Astrocyte of the hippocampus (primary cell): Measurements from ENCODE around the gene TMED7.
A peak's percentile ranks its signal among the peaks of the same experiment; 100 is the strongest.
"Not testable (repeated sequence)": the region's sequence is repeated elsewhere in the genome, so short reads cannot be mapped to it uniquely, and the experiment has no call there.

Source experiments
- DNase-seq: peaks from one replicate; pipeline ENCODE4 v3.0.0; 2011; ENCODE audit warnings: low read depth, low spot score

Gene TMED7

GRCh38 chr5:115625579-115626444 lies at the start of gene TMED7:
Gene TMED7 (minus strand): TSS chr5:115626036. CDS start chr5:115625792, 244 bp downstream.
- DNase-seq, result peak; percentile 100

DNA sequence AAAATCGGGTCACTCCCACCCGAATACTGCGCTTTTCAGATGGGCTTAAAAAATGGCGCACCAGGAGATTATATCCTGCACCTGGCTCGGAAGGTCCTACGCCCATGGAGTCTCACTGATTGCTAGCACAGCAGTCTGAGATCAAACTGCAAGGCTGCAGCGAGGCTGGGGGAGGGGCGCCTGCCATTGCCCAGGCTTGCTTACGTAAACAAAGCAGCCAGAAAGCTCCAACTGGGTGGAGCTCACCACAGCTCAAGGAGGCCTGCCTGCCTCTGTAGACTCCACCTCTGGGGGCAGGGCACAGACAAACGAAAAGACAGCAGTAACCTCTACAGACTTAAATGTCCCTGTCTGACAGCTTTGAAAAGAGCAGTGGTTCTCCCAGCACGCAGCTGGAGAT lies 48.9 kb upstream of the TMED7 start:
- DNase-seq, result not testable (repeated sequence)

DNA sequence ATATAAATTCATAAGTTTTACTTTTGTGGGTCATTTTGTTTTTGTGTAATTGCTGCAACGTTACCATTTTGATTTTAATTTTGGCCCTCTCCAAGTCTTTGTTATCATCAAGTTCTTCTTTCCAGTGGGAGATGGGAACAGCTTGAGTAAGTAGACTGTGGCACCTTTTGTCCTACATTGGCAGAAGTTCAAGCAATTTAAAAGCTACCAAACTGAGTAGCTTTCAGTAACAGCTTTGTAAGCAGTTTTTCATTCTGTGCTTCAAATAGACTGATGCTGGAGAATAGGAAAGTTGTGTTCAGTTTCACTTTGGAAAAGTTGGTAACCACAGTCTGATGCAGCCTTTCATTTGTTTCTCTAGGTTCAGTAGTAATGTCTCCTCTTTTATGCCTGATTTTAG lies 47.8 kb upstream of the TMED7 start:
- peak; percentile 31 for DNase-seq

- peak; percentile 69 for DNase-seq
Measured at GRCh38 chr5:115671939-115672338, 46.1 kb upstream of the TMED7 start.

GRCh38 chr5:115666023-115666422 lies 40.2 kb upstream of the TMED7 start:
- no peak for DNase-seq

DNA sequence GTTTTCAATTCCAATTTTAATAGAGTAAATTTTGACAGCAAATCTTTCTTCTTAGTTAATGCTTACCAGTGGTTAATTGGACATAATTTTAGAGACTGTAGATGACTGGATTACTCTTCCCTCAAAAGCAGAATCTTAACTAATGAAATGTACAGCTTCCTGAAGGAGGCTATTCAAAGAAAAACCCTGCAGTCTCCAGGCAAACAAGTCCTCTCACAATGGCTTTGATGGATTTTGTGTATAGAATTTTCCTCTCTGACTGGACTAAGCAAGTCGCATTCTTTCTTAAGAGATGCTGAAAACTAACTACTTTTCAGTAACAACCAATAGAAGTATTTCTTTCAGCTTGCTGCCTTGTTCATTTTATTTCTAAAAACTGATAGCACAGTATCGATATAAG lies 35.7 kb upstream of the TMED7 start:
- peak; percentile 20 for DNase-seq

GRCh38 chr5:115661101-115661500 lies 35.3 kb upstream of the TMED7 start:
- peak; percentile 76 for DNase-seq

- peak; percentile 78 for DNase-seq
Measured at GRCh38 chr5:115657881-115658233, 32.0 kb upstream of the TMED7 start.

- no peak for DNase-seq
Measured at GRCh38 chr5:115657125-115657880, 31.5 kb upstream of the TMED7 start.

- DNase-seq, result peak; percentile 23
Measured at GRCh38 chr5:115656404-115656803, 30.6 kb upstream of the TMED7 start.

DNA sequence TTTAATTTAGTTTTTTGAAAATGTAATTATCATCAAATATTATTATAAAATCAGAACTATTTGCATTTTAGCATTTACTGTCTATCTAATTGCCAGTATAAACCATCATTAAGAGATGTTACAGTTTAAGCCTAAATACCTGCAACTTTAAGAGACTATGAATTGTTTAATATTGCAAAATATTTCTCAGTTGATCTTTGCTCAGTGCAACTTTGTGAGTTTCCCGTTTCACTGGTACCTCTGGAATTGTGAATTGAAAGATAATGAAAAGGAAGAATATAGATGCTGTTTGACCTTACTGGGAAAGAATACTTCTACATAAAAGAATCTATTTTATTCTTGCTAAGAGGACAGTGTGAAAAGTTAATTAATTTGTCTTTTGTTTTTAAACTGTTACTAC lies 30.2 kb upstream of the TMED7 start:
- DNase-seq, result no peak

- DNase-seq, result no peak
Measured at GRCh38 chr5:115649541-115649940, 23.7 kb upstream of the TMED7 start.

GRCh38 chr5:115648056-115648455 lies 22.2 kb upstream of the TMED7 start:
- no peak for DNase-seq

GRCh38 chr5:115645386-115645785 lies 19.6 kb upstream of the TMED7 start:
- DNase-seq, result not testable (repeated sequence)

- DNase-seq, result no peak
Measured at GRCh38 chr5:115644046-115644445, 18.2 kb upstream of the TMED7 start.

- no peak for DNase-seq
Measured at GRCh38 chr5:115641948-115642347, 16.1 kb upstream of the TMED7 start.

DNA sequence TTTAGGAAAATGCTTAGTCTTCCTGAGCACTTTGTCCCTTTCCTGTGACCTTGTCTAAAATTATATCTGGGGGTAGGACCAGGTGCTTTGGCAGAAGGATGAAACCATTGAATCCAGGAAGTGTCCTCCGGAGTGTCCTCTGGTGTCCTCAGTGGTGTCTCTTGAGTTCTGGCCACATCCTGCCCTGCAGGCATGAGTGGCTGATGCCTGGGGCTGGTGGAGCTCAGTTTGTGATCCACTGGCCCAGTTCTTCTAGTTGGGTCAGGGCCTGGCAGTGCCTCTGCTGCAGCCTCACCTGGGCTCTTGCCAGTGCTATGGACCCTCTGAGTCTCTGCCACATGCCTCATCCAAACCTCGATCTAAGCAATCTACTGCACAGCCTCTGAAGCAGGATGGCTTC lies 14.4 kb upstream of the TMED7 start:
- DNase-seq, result no peak

DNA sequence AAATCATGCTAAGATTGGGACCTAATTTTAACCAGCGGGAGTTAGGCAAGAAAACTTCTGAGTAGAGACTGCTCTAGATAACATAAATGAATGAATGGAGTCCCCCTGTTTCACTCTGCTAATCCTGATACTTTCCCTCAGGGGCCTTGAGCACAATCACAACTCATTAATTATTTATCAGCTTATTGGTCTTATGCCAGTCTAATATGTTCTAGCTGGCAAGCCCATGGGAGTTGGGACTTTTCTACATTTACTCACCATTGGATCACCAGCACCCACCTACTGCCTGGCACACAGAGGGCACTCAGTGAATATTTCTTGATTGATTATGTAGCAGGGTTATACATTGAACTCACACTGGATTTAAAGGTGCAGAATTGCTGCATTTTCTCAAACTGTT lies 13.5 kb upstream of the TMED7 start:
- no peak for DNase-seq

DNA sequence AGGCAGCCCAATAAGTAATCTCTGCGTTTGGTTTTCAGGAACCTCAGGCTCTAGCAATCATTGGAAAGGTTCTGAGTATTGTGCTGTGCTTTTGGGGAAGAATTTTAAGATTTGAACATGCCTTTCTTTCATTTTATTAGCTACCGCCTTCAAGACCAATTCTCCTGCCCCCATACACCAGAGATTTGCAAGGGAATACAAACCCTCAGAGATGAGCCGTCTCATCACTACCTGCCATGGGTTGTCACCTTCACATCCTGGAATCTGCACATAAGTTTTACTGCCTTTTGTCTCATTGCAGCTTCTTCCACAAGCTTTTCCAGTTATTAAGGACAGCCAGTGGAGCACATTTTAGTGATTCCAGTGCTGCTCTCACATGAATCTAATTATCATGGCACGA lies 11.7 kb upstream of the TMED7 start:
- no peak for DNase-seq

GRCh38 chr5:115636008-115636407 lies 10.2 kb upstream of the TMED7 start:
- DNase-seq, result no peak

DNA sequence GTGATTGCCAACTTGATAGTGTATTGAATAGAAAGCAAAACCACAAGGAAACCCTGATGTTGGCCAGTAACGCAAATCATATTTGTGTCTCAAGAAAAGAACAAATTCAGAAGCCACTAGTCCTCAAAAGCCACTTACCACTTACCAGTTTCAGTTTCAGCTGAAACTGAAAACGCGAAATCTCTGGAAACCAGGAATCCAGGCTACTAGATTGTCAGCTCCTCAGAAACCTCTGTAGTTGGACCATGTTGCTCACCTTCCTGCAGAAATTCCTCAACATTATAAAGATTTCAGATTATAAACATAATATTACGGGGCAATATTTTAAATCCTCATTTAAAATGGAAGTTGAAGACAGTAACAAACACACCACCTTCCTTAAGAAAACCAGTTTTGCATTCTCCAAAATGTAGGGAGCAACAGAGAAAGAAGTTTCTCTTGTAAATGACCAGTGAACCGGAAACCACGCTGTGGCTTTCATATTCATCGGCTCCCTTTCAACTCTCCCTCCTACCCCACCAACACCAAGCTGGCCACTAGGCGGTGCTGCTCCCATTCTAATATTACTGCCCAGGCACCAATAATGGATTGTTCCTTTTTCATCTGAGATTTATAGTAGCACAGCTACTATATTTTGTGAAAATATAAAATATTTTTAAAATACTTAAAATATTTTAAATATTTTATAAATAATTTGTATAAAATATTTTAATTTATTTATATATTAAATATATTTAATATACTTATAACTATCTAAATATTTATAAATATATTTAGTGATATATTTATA lies 8.7 kb upstream of the TMED7 start:
- DNase-seq, result peak; percentile 92

DNA sequence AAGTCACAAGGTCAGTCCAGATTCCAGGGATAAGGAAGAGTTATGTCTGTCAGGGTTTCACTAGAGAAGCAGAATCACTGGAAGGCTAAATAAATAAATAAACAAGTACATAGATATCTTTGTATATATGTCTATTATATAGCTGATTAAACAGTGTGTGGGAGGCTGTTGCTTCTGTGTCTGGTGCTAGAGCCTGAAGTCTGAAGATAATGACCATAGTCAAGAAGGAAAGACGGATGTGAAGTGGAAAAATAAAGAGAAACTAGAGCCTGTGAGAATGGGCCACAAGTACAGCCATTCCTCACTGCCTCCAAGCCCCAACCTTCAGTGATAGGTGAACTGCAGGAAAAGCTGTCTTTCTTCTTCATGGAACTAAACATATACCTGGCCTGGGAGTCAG lies 4.1 kb upstream of the TMED7 start:
- DNase-seq, result no peak
